Activated T-helper 1 cell treated with anti-CD3 and anti-CD28 coated beads, Interleukin-12 subunit alpha, Interleukin-12 subunit beta, Interleukin-2, Interleukin-4 antibody, amounts not matched to agents 30 ng/mL and 10 ng/mL and 1 ng/mL, durations not matched to agents 14 hours and 24 hours and 36 hours (primary cell): ENCODE results near the gene IFI35. TPM values are rescaled to one million over a fixed set of nuclear protein-coding genes. Genes with fewer than 3 reads are reported as not detected.
"Not testable (repeated sequence)": the region's sequence is repeated elsewhere in the genome, so short reads cannot be mapped to it uniquely, and the experiment has no call there.

Experiments used
- DNase-seq: peaks from one replicate; pipeline ENCODE4 v3.0.0; 2021; ENCODE audit warnings: low spot score
- H3K27ac Mint-ChIP-seq: one replicate; pipeline ENCODE4 v1.8.0; 2021; ENCODE audit warnings: mild to moderate bottlenecking, mixed read lengths
- H3K27me3 Mint-ChIP-seq: one replicate; pipeline ENCODE4 v1.8.0; 2022; ENCODE audit warnings: mild to moderate bottlenecking, moderate library complexity, mixed read lengths; ENCODE audit not compliant: insufficient read depth
- H3K36me3 Mint-ChIP-seq: one replicate; pipeline ENCODE4 v1.8.0; 2021; ENCODE audit warnings: low read depth, mixed read lengths
- H3K4me1 Mint-ChIP-seq: one replicate; pipeline ENCODE4 v1.8.0; 2021; ENCODE audit warnings: low read depth, mixed read lengths
- H3K4me3 Mint-ChIP-seq: one replicate; pipeline ENCODE4 v1.8.0; 2021; ENCODE audit warnings: mild to moderate bottlenecking, moderate library complexity, mixed read lengths
- H3K9me3 Mint-ChIP-seq: one replicate; pipeline ENCODE4 v1.8.0; 2021; ENCODE audit warnings: mixed read lengths
- intact Hi-C: fragments of 100-400 bp; cut with micrococcal nuclease; formaldehyde crosslinking; loops from one replicate; pipeline ENCODE4 v1.15.1; 2024
- total RNA-seq: library from RNA; stranded (reverse); gene quantifications from 2 replicates; pipeline ENCODE4 v1.2.3, GENCODE V29; 2022

Gene IFI35
- total RNA-seq, 1 donor from 2014 or later: 65.8 TPM

GRCh38 chr17:42982266-42982665 lies 24.3 kb upstream of the IFI35 start:
- peak overlapping the region; percentile 71 for H3K27ac Mint-ChIP-seq
- no peak for DNase-seq
- H3K27me3 Mint-ChIP-seq: peaks cover 2% of the 10 kb centered on the region
- H3K36me3 Mint-ChIP-seq: peaks cover 17% of the 10 kb centered on the region
- intact Hi-C loops: loop anchor here (5.0 to 10.0 kb wide), 2 partner anchors 150 to 417 kb away; partner anchors contain the start of genes COASY, MLX and PSME3
- peak overlapping the region; percentile 98 for H3K4me3 Mint-ChIP-seq
- peaks cover 43% of the 10 kb centered on the region for H3K4me1 Mint-ChIP-seq
- H3K9me3 Mint-ChIP-seq: no peaks in the 10 kb centered on the region

DNA sequence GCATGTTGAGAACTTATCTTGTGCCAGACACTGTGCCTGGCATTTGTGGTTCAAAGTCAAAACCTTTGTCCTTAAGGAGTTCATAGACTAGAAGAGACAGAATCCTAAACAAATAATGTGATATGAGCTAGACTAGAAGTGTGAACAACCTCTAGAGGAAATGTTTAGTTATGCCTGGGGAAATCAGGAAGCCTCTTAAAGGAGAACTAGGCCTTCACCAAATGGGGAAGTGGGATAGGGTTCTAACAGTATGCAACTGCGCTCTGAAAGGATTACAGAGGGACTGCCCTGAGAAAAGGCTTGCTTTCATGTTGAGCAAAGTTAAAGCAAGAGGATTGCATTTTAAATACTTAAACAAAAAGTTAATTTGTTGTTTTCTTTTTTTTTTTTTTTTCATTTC lies 21.4 kb upstream of the IFI35 start:
- Mint-ChIP-seq H3K4me1 (peaks cover 33% of the 10 kb centered on the region), H3K9me3 (no peaks in the 10 kb centered on the region), H3K27me3 (no peaks in the 10 kb centered on the region), H3K4me3 (no peak overlapping the region), H3K27ac (peak overlapping the region; percentile 2), H3K36me3 (peaks cover 39% of the 10 kb centered on the region)
- no peak for DNase-seq
- intact Hi-C loops: loop anchor here (10.0 kb wide), 1 partner anchor 420 kb away; the partner anchor contains the start of genes COASY and MLX

- intact Hi-C loops: loop anchor here (10.0 kb wide), 1 partner anchor 424 kb away; the partner anchor contains the start of genes COASY and MLX
- Mint-ChIP-seq H3K9me3 (no peaks in the 10 kb centered on the region), H3K4me3 (no peak overlapping the region), H3K27ac (no peak overlapping the region), H3K4me1 (peaks cover 14% of the 10 kb centered on the region), H3K27me3 (no peaks in the 10 kb centered on the region), H3K36me3 (peaks cover 54% of the 10 kb centered on the region)
- no peak for DNase-seq
These were observed 17.4 kb upstream of the IFI35 start for GRCh38 chr17:42989141-42989540.

- Mint-ChIP-seq H3K4me1 (peaks cover 8% of the 10 kb centered on the region), H3K4me3 (no peak overlapping the region), H3K36me3 (peaks cover 50% of the 10 kb centered on the region), H3K27me3 (no peaks in the 10 kb centered on the region), H3K27ac (no peak overlapping the region), H3K9me3 (no peaks in the 10 kb centered on the region)
- no peak for DNase-seq
- intact Hi-C loops: loop anchor here (10.0 kb wide), 1 partner anchor 425 kb away; the partner anchor contains the start of genes COASY and MLX
These were observed 16.6 kb upstream of the IFI35 start for GRCh38 chr17:42989726-42990652.

- intact Hi-C loops: no loop called here
- no peaks in the 10 kb centered on the region for H3K9me3 Mint-ChIP-seq
- no peak overlapping the region for H3K27ac Mint-ChIP-seq
These were observed 15.1 kb upstream of the IFI35 start for GRCh38 chr17:42991471-42991870.

DNA sequence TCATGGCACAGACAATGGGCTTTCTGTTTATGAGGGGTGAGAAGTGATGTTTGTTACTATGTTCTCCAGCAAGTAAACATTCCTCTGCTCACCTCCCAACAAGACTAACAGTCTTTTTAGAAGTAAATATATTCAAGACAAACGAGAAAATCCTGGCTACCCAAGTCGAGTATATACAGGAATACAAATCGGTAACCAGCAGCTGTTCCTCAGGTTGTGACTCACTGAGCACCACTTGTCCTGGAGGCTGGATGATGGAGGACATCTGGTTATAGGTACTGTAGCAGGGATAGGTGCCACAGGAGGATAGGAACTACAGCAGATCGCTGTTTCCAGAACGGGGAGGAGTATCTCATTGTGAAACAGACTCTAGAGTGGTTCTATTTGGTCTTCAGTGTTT lies 13.7 kb upstream of the IFI35 start:
- H3K4me1 Mint-ChIP-seq: peaks cover 9% of the 10 kb centered on the region
- no peak overlapping the region for H3K27ac Mint-ChIP-seq
- no peak overlapping the region for H3K4me3 Mint-ChIP-seq
- intact Hi-C loops: no loop called here
- no peaks in the 10 kb centered on the region for H3K27me3 Mint-ChIP-seq
- no peaks in the 10 kb centered on the region for H3K9me3 Mint-ChIP-seq
- H3K36me3 Mint-ChIP-seq: peaks cover 45% of the 10 kb centered on the region
- no peak for DNase-seq

More at GRCh38 chr17:42991471-42991870, 15.1 kb upstream of the IFI35 start:
- DNase-seq: no peak
- H3K4me1 Mint-ChIP-seq: no peaks in the 10 kb centered on the region
- no peak overlapping the region for H3K4me3 Mint-ChIP-seq
- H3K36me3 Mint-ChIP-seq: peaks cover 48% of the 10 kb centered on the region
- no peaks in the 10 kb centered on the region for H3K27me3 Mint-ChIP-seq

DNA sequence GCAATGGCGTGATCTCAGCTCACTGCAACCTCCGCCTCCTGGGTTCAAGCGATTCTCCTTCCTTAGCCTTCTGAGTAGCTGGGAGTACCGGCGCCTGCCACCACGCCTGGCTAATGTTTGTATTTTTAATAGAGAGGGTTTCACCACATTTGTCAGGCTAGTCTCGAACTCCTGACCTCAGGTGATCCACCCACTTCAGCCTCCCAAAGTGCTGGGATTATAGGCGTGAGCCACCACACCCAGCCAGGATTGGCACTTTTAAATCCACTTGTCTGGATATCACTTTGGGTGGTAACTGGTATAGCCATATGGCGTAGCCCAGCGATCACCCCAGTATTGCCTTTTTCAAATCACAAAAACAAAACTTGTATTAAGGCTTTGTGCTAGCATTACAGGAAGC lies 12.7 kb upstream of the IFI35 start:
- DNase-seq, intact Hi-C loops, H3K27ac Mint-ChIP-seq, H3K4me3 Mint-ChIP-seq, H3K27me3 Mint-ChIP-seq, H3K9me3 Mint-ChIP-seq: not testable (repeated sequence)
- H3K36me3 Mint-ChIP-seq: peaks cover 40% of the 10 kb centered on the region
- peaks cover 12% of the 10 kb centered on the region for H3K4me1 Mint-ChIP-seq

DNA sequence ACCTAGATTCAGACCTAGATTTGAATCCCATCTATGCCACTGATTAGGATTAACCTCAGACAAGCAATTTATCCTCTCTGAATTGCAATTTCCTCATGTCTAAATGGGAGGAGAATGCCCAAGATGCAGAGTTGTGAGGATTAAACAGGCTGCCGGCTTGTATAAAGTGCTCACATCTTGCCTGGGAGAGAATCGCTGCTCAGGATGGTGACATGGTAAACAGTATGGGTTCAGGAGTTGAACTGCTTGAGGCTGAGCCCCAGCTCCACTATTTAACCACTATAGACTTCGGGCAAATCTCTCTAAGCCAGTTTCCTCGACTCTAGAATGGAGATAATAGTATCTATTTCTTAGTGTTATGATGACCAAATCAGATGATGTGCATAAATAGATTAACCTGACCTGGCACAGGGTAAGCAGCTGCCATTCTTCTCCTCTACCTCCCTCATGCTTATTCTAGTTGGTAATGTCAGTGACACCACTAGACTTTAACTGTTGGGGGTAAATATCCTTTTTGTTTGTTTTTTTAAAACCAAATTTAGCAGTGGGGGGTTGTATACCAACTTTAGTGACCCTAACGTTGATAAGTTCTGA lies 9.1 kb upstream of the IFI35 start:
- H3K4me3 Mint-ChIP-seq: peak overlapping the region; percentile 94
- peak overlapping the region; percentile 96 for H3K27ac Mint-ChIP-seq
- intact Hi-C loops: no loop called here
- no peaks in the 10 kb centered on the region for H3K27me3 Mint-ChIP-seq
- DNase-seq: no peak
- peaks cover 41% of the 10 kb centered on the region for H3K36me3 Mint-ChIP-seq
- peaks cover 23% of the 10 kb centered on the region for H3K4me1 Mint-ChIP-seq
- H3K9me3 Mint-ChIP-seq: no peaks in the 10 kb centered on the region

- peak; percentile 95 for DNase-seq
- peaks cover 23% of the 10 kb centered on the region for H3K4me1 Mint-ChIP-seq
- peak within 1 kb of the TSS; percentile 96 for H3K27ac Mint-ChIP-seq
- H3K27me3 Mint-ChIP-seq: no peaks in the 10 kb centered on the region
- no peaks in the 10 kb centered on the region for H3K9me3 Mint-ChIP-seq
- peaks cover 42% of the 10 kb centered on the region for H3K36me3 Mint-ChIP-seq
- H3K4me3 Mint-ChIP-seq: peak within 1 kb of the TSS; percentile 94
- intact Hi-C loops: loop anchor here (1.0 kb wide), 11 partner anchors 8 to 319 kb away; partner anchors contain the start of genes AARSD1, BECN1, BRCA1 and IFI35
These were observed 8.3 kb upstream of the IFI35 start, which contains the start of gene RPL27 for GRCh38 chr17:42997984-42998938. Gene RPL27 (plus strand): TSS chr17:42998419. CDS start chr17:42998751, 332 bp downstream.

GRCh38 chr17:42999003-42999525 lies 7.5 kb upstream of the IFI35 start:
- peak overlapping the region; percentile 96 for H3K27ac Mint-ChIP-seq
- H3K36me3 Mint-ChIP-seq: peaks cover 42% of the 10 kb centered on the region
- intact Hi-C loops: no loop called here
- no peak for DNase-seq
- H3K4me1 Mint-ChIP-seq: peaks cover 23% of the 10 kb centered on the region
- peak overlapping the region; percentile 94 for H3K4me3 Mint-ChIP-seq
- no peaks in the 10 kb centered on the region for H3K27me3 Mint-ChIP-seq
- H3K9me3 Mint-ChIP-seq: no peaks in the 10 kb centered on the region

DNA sequence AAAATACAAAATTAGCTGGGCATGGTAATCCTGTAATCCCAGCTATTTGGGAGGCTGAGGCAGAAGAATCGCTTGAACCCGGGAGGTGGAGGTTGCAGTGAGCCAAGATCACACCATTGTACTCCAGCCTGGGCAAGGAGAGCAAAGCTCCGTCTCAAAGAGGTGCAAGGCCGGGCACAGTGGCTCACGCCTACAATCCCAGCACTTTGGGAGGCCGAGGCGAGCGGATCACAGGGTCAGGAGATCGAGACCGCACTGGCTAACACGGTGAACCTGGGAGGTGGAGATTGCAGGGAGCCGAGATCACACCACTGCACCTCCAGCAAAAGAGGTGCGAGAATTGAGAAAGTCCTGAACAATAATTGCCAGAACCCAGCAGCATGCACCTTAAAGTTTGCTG lies 5.7 kb upstream of the IFI35 start:
- Mint-ChIP-seq H3K4me3 (peak overlapping the region; percentile 22), H3K36me3 (peaks cover 38% of the 10 kb centered on the region), H3K4me1 (peaks cover 23% of the 10 kb centered on the region)
- intact Hi-C loops: loop anchor here (10.0 kb wide), 1 partner anchor 396 kb away; the partner anchor contains the start of genes RETREG3 and TUBG1
- H3K27me3 Mint-ChIP-seq, DNase-seq, H3K9me3 Mint-ChIP-seq, H3K27ac Mint-ChIP-seq: not testable (repeated sequence)
